ENCODE results near the gene DNAH1. TPM values are rescaled to one million over a fixed set of nuclear protein-coding genes. Genes with fewer than 3 reads are reported as not detected.
A peak's percentile ranks its signal among the peaks of the same experiment; 100 is the strongest.

Gene DNAH1
- total RNA-seq, 1 donor from 2014 or later: 9.6 TPM

DNA sequence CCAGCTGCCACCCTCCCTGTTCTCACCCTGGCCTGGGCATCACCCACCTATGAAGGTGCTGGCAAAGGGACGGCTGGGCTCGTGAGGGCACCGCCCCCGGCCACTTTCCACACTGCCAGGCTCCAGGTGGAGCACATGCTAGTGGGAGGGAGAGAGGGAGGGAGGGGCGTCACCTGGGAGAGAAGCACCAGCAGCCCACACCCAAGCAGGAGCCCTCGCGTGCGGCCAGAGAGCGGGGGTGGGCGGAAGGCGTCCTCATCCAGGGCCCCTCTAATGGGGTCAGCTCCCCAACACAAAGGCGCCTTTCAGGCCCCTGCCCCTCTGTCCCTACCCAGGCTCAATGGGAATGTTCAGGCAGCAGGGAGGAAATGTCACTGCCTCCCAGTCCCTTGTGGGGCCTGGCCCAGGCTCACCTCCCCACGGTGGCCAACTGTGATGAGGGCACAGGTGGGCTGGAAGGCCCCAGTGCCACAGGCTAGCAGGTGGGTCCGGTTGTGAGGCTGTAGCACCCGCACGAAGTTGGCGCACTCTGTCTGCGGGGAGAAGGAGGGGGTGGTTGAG lies 125.7 kb downstream of the DNAH1 start:
- ATAC-seq: no peak
- no peak for DNase-seq (ENCODE audit: low spot score)

- DNase-seq (ENCODE audit: low spot score): no peak
- no peak for ATAC-seq
These were observed 126.5 kb downstream of the DNAH1 start for GRCh38 chr3:52442409-52443267.

GRCh38 chr3:52443268-52443610 lies 127.1 kb downstream of the DNAH1 start:
- no peak for ATAC-seq
- no peak for DNase-seq (ENCODE audit: low spot score)

GRCh38 chr3:52443791-52444687 lies 127.9 kb downstream of the DNAH1 start:
- DNase-seq (ENCODE audit: low spot score) (no peak), ATAC-seq (no peak)

DNA sequence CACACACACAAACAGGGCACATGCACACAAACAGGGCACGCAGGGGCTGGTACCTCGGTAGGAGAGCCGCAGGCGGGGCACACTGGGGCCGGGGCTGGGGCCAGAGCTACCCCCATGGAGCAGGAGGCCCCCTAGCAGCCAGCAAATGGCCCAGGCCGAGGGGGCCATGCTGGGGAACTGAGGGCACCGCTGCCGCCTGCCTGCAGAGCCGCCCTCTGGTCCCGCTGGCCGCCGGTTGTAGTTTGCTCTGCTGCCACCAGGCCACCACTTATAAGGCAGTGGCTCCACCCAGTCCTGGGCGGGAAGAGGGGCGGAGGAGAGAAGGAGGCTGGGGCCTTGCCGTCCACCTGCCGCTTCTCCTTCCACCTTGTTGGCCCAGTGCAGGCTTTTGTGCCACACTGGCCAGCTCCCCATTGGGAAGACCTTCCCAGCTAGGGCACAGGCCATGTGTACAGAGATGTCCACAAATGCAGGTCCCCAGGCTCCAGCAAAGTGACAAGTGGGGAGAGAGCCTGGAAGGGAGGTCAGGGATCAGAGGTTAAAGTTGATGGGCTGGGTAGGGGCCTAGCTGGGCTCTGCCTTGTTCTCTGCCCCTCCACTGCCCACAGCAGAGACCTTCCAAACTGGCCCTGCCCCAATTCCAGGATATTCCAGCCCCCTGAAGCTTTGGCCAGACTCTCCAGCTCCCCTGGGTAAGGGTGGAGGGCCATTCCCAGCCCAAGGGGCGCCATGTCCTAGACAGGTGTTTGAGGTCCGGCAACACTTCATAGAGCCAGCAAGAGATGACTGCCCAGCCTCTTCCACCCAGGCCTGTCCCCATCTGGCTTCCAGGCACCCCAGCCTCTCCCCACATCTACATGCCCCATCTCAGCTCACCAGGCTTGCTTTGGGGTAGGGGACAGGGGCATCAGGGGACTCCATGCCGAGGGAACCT lies 129.0 kb downstream of the DNAH1 start, which contains the start of gene SEMA3G:
SEMA3G (minus strand) TSS at position 244 of the 934 bp plus-strand sequence; CDS start at position 168, 76 bp downstream.
- peak; percentile 78 for DNase-seq (ENCODE audit: low spot score)

DNA sequence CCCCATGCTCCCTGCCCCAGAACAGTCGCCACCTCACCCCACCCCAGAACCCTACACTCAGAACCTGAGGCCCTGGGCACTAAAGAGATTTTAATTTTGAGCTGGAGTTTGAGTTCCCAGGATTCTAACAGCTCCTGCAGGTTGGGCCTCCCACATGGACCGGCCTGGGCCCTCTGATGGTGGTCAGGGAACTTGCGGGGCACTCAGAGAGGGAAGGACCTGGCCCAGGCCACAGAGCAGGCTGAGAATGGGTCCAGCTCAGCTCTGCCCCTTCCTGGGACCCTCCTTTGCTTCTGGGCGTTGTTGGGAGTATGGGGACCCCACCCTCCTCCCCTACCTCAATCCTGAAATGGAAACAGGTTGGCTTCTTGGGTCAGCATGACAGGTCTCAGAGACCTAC lies 129.9 kb downstream of the DNAH1 start:
- ATAC-seq: no peak
- DNase-seq (ENCODE audit: low spot score): no peak

More for the DNA sequence above, 129.0 kb downstream of the DNAH1 start, which contains the start of gene SEMA3G:
- ATAC-seq: peak; percentile 94

DNA sequence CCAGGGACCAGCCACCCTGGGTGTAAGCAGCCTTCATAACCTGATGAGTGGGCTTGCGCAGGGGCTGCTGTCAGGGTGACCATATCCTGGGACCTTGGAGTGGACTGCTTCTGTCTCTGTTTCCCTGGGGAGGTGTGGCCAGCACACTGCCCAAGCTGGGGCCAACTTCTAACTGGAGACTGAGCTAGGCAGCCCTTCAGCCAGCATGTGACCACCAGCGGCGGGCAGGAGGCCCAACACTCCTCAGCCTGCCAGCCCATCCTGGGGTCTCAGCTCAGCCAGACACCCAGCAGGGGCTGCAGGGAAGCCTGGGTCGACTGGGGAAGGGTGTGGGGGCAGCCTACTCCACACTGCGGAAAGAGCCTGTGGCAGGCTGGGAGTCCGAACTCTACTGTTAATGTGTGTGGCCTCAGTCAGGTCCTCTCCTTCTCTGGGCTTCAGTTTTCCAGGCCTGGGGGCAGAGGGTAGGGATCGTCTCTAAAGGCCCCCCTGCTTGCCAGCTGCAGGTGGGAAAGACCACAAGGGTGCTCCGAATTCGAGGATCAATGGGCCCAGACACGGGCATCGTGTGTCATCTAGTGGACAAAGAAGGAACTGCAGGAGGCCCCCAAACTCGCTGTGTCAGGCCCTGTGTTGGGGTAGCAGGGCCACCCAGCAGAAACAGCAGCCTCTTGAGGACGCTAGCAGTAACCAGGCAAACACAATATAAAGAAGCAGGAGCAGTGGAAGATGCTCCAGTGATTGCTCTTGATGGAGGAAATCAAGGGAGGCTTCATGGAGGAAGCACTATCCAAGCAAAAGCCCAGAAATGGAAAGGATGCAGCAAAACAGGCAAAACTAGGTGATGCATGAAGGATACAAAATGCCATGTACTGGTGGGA lies 130.8 kb downstream of the DNAH1 start:
- no peak for DNase-seq (ENCODE audit: low spot score)
- peak; percentile 62 for ATAC-seq

DNA sequence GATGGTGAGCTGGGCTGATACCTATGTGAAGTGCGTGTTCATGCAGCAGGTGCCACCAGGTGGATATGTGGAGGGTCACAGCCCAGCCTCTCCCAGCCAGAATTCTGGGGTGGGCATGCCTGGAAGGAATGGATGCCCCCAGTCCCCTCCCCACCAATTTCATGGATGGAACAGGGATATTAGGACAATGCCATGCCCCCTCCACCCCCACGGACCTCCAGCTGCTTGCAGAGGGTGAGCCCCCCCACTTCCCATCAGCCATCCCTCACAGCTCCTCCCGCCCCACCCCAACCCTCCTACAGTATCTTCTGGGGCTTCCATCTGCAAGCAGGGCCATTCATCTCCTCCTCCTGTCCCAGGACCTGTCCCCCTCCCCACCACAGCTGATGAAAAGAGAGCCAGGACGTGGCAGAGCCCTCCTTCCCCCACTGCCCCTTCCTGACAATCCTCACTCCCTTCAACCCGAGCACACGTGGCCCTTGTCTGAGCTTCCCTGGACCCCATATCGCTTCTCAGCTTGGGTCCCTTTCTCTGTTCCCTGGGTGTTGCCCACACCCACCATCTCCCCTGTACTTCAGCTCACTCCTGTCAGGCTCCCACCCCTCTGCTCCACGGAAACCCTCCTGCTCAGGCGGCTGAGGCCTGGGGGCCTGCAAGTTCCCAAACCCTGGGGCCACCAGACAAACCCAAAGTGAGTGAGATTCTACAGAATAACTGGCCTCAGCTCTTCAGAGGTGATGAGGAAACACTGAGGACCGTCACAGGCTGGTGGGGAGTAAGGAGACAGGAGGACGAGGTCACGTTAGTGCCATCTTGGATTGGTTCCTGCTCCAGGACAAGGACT lies 131.6 kb downstream of the DNAH1 start:
- DNase-seq (ENCODE audit: low spot score): no peak

More for the DNA sequence above, 131.6 kb downstream of the DNAH1 start:
- no peak for ATAC-seq

Other genes with a start within 250 kb of the DNAH1 start
- gene POC1A, start 161.9 kb upstream of the DNAH1 start, total RNA-seq: 2.1 TPM
- 187 TPM for gene ALAS1, start 118.2 kb upstream of the DNAH1 start, total RNA-seq
- gene TLR9, start 90.7 kb upstream of the DNAH1 start, total RNA-seq: not detected
- 16.8 TPM for gene TWF2, start 77.2 kb upstream of the DNAH1 start, total RNA-seq
- gene PPM1M, start 70.6 kb upstream of the DNAH1 start, total RNA-seq: 4.2 TPM
- 18.6 TPM for gene WDR82, start 37.7 kb upstream of the DNAH1 start, total RNA-seq
- 396 TPM for gene GLYCTK, start 28.5 kb upstream of the DNAH1 start, total RNA-seq
- 46.9 TPM for gene BAP1, start 93.7 kb downstream of the DNAH1 start, total RNA-seq
- 6.9 TPM for gene PHF7, start 94.3 kb downstream of the DNAH1 start, total RNA-seq
- gene SEMA3G, start 128.8 kb downstream of the DNAH1 start, total RNA-seq: 0.93 TPM
- gene TNNC1, start 137.7 kb downstream of the DNAH1 start, total RNA-seq: 0.25 TPM
- 39.3 TPM for gene NISCH, start 139.3 kb downstream of the DNAH1 start, total RNA-seq
- 71.5 TPM for gene STAB1, start 179.0 kb downstream of the DNAH1 start, total RNA-seq
- 4.1 TPM for gene NT5DC2, start 217.5 kb downstream of the DNAH1 start, total RNA-seq
- gene UQCC5, start 220.3 kb downstream of the DNAH1 start, total RNA-seq: 7.4 TPM